Amygdala (tissue), 56 donors: ENCODE data around the gene DTX2.
A peak's percentile ranks its signal among the peaks of the same experiment; 100 is the strongest.
"Not testable (repeated sequence)": the region's sequence is repeated elsewhere in the genome, so short reads cannot be mapped to it uniquely, and the experiment has no call there.

Experiments
- DNase-seq, 56 donors: peaks; one replicate each; lab custom pipeline; 2025; lab: John Stamatoyannopoulos, UW

Gene DTX2

DNA sequence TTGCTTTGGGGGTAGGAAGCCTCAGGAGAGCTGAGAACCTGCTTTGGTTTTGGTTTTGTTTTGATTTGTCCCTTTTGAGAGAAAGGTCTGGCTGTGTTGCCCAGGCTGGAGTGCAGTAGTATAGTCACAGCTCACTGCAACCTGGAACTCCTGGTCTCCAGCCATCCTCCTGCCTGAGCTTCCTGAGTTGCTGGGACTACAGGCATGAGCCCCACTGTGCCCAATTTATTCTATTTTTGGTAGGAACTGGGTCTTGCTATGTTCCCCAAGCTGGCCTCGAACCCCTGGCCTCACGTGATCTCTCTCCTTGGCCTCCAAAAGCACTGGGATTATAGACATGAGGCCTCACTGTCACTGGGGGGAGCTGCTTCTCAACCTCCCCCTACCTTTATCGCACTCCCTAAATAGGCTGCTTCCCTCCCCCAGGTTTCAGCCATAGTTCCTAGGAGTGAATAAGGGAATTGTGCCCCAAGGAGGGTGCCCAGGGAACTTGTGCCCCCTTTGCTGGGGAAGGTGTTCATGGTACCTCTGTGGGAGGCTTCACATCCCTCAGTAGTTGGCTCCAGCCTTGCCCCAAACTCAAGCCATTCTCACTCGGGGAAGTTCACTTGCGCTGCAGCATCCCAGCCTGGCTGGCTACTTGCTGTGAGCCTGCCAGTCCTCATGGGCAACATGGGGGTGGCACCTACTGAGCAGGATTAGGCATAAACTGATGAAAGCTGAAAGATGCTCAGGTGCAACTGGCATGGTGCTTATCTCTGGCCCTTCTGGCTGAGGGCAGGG is 18.7 kb upstream of the DTX2 start:
- DNase-seq = not testable (repeated sequence)

GRCh38 chr7:76443846-76444245 is 17.7 kb upstream of the DTX2 start:
- DNase-seq = not testable (repeated sequence)

GRCh38 chr7:76445577-76446008 is 15.9 kb upstream of the DTX2 start:
- DNase-seq = peak in 5 of 56 donors; percentile 3 to 43 (median 9)

- not testable (repeated sequence) for DNase-seq
Measured at GRCh38 chr7:76457017-76457416, 4.5 kb upstream of the DTX2 start.

GRCh38 chr7:76458504-76458903 is 3.0 kb upstream of the DTX2 start:
- not testable (repeated sequence) for DNase-seq

GRCh38 chr7:76460767-76461166 is 742 bp upstream of the DTX2 start:
- DNase-seq = not testable (repeated sequence)

- not testable (repeated sequence) for DNase-seq
Measured at GRCh38 chr7:76462271-76462882, 868 bp downstream of the DTX2 start.

- DNase-seq = not testable (repeated sequence)
Measured at GRCh38 chr7:76464959-76465358, 3.5 kb downstream of the DTX2 start.

- DNase-seq = not testable (repeated sequence)
Measured at GRCh38 chr7:76465950-76466349, 4.4 kb downstream of the DTX2 start.

GRCh38 chr7:76467743-76468404 is 6.4 kb downstream of the DTX2 start:
- DNase-seq = not testable (repeated sequence)

GRCh38 chr7:76471556-76472221 is 10.2 kb downstream of the DTX2 start:
- DNase-seq = not testable (repeated sequence)

DNA sequence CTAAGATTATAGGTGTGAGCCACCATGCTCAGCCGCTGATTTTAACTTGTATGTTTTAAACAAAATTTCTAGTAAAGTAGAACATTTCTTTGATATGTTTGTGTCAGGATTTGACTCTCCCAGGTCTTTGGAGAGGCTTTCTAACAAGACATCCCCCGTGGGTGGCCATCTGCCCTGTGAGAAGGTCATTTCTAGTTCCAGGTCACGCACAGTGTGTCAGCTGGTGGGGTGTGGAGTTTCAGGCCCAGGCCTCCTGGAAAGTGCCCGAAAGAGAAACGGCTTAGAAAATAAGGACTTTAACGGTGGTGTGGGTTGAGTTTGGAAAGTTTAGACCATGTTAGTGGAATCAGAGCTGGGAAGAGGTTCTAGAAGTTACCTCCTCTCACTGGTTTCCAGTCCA is 11.6 kb downstream of the DTX2 start:
- DNase-seq = not testable (repeated sequence)

DNA sequence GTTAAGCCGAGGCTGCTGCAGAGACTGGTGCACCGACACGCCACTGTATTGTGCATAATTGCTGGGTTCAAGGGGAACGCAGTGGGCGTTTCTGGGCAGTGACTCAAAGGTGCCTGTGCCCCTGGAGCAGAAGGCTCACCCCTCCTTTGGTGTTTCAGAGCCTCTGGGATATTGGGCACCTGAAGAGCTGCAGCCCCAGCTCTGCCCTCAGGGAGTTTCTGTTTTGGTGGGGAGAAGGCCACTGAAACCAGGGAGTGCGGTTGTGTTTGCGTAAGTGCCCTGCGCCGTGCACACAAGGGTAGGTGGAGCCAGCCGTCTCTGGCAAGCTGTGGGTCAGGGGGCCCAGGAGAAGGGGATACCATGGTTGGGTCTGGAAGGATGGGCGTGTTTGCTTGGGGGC is 14.8 kb downstream of the DTX2 start:
- not testable (repeated sequence) for DNase-seq

DNA sequence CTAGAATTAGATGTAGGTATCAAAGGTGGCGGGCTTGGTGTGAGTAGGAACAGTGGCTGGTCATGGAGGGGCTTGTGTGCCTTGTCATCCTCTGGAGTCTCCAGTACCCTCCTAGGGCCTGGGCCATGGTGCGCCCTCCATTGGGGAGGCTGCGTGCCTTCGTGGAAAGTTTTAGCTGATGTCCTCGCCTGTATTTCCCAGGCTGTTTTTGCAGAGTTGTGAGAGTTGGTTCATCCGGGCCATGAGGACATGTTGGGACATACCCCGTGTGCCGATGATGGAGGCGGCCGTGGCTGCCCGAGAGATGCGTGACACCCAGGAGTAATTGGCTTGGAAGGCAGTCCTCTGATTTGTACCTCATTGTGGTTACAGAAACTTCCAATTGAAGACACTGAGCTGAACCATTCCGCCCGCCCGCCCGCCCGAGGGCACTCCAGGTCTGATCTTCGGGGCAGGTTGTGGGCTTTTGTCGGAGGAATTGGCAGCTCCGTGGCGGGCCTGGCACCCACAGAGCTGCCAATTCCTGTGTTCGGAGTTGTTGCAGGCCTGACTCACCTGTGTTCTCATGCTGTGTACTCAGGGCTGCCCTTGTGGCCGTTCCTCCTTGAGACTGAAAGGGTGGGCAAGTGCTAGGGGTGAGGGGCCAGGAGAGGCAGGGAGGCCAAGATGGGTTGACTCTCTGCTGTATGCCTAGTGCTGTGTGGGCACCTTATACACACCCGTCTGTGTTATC is 15.4 kb downstream of the DTX2 start:
- not testable (repeated sequence) for DNase-seq

GRCh38 chr7:76479628-76480027 is 18.1 kb downstream of the DTX2 start:
- DNase-seq = not testable (repeated sequence)

GRCh38 chr7:76480403-76481253 is 19.1 kb downstream of the DTX2 start:
- DNase-seq = not testable (repeated sequence)

GRCh38 chr7:76482660-76483059 is 21.2 kb downstream of the DTX2 start:
- DNase-seq = not testable (repeated sequence)

GRCh38 chr7:76483081-76483480 is 21.6 kb downstream of the DTX2 start:
- DNase-seq = not testable (repeated sequence)

DNA sequence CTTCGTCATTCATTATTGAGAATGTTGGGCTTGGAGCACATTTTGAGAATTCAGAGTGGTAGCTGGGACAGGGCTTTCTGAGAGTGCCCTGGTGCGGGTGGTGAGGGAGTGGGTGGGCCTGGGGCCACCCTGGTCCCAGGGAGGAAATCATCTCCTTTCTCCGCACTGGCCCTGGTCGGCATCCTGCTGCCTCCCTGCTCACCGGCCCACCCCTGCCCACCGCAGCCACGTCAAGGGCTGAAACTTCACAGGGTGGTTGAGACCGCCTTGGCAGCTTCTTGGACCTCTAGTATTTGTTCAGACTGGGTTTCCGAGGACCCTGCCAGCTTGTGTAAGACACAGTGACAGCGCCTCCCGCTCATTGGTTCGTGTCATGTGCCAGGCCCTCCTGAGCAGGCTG is 22.9 kb downstream of the DTX2 start:
- DNase-seq = not testable (repeated sequence)
